GM12864 (cell line): ENCODE measurements around the gene RGS12.

Experiments used
- DNase-seq: peaks from one replicate; pipeline ENCODE4 v3.0.0-alpha.2; 2011; ENCODE audit warnings: low read depth
- H3K4me3 ChIP-seq: 2 replicates; pipeline ENCODE4 v1.5.1; 2011; ENCODE audit warnings: mild to moderate bottlenecking, low read depth, low read length, control low read depth
- TF ChIP-seq, protein P1 (sequence below): IDR thresholded peaks from 2 replicates; pipeline ENCODE4 v1.5.1; 2011; ENCODE audit warnings: low read depth, mild to moderate bottlenecking, moderate library complexity, low read length, control low read depth, inconsistent platforms; ENCODE audit errors: missing control alignments

RGS12 gene

DNA sequence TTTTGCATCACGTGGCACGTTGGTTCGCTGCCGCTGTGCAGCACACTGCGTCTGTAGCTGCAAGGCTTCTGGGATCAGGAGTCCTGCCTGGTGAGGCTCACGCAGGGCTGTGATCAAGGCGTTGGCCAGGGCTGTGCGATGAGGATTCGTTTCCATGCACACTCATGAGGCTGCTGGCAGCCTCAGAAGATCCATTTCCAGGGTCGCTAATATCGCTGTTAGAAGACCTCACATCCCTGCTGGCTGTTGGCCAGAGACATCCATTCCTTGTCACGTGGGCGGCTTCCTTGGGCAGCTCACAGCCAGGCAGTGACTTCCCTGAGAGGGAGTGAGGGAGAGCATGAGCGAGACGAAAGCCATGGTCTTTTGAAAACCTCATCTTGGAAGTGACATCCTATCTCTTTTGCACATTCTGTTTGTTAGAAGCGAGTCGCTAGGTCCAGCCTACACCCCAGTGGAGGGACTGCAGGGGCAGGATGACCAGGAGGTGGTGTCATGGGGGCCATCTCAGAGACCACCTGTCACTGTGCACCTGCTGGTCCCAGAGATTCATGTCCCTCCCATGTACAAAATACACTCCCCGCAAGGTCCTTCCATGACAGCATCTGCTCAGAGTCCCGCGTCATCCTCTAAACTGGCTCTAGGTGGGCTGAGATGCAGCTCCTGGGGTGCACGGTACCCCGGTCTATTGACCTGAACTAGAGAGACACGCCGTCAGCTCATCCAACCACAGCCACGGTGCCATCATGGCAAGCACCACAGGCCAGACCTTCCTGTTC, 12.2 kb downstream of the RGS12 start:
- DNase-seq = no peak
- no peak overlapping the region for H3K4me3 ChIP-seq
- TF ChIP-seq, protein P1, sequence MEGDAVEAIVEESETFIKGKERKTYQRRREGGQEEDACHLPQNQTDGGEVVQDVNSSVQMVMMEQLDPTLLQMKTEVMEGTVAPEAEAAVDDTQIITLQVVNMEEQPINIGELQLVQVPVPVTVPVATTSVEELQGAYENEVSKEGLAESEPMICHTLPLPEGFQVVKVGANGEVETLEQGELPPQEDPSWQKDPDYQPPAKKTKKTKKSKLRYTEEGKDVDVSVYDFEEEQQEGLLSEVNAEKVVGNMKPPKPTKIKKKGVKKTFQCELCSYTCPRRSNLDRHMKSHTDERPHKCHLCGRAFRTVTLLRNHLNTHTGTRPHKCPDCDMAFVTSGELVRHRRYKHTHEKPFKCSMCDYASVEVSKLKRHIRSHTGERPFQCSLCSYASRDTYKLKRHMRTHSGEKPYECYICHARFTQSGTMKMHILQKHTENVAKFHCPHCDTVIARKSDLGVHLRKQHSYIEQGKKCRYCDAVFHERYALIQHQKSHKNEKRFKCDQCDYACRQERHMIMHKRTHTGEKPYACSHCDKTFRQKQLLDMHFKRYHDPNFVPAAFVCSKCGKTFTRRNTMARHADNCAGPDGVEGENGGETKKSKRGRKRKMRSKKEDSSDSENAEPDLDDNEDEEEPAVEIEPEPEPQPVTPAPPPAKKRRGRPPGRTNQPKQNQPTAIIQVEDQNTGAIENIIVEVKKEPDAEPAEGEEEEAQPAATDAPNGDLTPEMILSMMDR = no peak

DNA sequence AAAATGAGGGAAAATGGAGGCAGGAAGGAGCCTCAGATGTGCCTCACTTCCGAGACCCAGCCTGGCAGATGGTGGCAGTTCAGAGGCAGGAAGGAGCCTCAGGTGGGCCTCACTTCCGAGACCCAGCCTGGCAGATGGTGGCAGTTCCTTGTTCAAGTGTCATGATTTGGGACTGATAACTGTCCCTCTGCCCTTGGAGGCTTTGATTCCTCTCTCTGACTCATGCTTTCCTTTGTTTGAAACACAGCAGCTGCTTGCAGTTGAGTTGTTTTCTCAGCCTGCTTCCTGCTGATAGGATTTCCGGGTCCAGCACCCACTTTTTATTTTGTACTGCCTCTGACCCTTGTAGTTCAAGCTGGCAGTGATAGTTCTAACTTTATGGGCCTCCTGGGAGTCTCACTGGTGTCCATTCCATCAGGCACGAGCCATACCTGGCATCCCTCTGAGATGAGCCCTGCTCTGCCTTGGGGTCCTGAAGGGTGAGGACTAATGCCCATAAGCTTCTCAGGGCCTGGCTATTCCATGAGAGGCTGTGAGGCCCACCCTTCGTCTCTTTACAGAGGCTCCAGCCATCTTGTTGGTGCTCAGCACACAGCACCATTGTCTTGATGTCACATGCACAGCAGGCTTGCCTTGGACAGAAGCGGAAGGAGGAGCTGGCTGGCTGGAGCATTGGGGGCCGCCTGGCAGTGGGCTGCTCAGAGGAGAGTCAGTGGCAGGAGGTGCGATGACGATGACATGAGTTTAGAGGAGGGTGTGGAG, 13.0 kb downstream of the RGS12 start:
- no peak for DNase-seq
- H3K4me3 ChIP-seq = no peak overlapping the region
- TF ChIP-seq, protein P1 = no peak

DNA sequence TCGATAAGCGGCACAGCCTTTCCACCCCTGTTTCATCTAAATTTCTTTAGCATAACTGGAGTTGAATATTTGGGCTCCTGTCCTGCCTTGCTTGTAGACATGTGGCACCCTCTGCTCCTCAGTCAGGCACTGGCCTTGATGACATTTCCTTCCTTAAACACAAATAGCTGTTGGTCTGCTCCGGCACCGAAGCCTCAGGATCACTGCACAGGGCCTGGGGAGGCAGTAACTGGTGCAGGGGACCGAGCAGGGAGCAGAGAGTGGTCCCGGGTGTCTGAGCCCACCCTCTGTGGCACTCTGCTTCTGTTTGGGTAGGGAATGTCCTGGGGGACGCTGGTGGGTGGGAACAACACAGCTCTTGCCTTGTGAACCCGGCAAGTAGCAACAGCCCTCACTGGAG, 13.6 kb downstream of the RGS12 start:
- TF ChIP-seq, protein P1 = no peak

DNA sequence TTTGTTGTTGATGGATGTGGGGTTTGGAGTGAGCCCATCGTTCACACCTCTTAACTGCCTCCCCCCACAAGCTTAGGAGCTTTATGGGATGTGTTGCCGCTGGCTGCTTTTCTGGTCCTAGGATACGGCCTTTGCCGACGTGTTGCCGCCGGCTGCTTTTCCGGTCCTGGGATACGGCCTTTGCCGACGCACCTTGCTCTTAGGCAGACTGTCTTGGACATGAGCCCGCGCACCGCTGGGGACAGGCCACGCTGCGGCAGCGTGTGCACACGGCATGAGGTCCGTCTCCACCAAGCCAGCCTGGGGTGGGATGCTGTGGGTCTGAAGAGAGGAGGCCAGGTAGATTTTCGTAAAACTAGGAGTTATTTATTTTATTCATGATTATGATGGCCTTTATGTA, 14.2 kb downstream of the RGS12 start:
- no peak for DNase-seq
- TF ChIP-seq, protein P1 = no peak
- no peak overlapping the region for H3K4me3 ChIP-seq

More for the DNA sequence above, 13.6 kb downstream of the RGS12 start:
- no peak for DNase-seq
- no peak overlapping the region for H3K4me3 ChIP-seq

DNA sequence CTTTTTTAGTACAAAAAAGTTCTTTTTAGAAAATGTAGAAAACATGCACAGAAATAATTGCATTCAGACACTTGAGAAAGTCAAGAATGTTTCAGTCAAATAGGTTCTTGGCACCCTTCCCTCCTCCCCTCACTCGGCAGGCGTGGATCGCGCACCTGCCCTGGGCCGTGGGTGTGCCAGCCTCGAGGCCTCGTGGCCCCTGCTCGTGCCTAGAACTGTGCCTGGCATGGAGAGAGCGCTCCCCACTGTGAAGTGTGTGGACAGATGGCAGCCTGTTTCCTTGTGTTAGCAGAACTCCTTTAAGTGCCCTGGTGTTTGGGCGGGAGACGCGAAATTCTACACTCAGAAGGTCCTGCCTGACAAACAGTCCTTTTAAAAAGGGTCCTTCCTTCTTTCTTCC, 14.7 kb downstream of the RGS12 start:
- no peak for DNase-seq
- TF ChIP-seq, protein P1 = no peak
- H3K4me3 ChIP-seq = no peak overlapping the region

DNA sequence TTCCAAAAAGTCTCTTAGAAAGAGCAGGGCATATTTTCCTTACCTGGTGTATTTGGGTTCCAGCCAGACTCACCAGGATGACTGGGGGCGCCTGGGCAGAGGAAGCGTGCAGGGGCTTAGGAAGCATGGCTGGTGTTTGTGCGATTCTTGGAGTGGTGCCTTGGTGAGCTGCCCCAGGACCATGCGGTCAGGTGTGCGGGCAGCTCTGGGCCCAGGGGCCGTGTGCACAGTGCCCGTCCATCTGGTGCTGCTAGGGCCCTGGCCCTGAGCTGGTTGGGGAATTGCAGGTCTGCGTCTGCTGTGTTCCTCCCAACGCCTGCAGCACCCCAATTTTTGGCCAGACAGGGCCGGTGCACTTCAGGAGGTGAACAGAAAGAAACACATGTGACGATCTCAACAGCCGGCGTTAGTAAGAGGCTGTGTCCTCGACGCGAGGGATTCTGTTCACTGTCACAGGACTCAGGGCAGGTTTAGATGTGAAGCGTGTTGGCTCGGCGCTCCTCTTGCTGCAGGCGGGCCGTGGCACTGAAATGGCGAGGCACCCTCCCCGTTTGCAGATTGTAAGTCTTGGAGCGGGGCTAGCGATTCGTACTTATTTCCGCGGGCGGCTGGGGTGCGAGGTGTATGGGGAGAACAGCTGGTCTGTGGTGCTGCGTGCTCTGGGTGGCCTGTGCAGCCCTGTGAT, 15.2 kb downstream of the RGS12 start:
- DNase-seq = no peak
- H3K4me3 ChIP-seq = no peak overlapping the region
- TF ChIP-seq, protein P1 = no peak
